SU-DHL-6 (cell line): ENCODE data around the gene MYLK.
"Not testable (repeated sequence)": the region's sequence is repeated elsewhere in the genome, so short reads cannot be mapped to it uniquely, and the experiment has no call there.

Experiments used
- H2AFZ ChIP-seq: fragments of 200-600 bp; sonication (generic); 2 replicates; pipeline ENCODE4 v1.6.1; 2014; ENCODE audit warnings: low read depth, mild to moderate bottlenecking, moderate library complexity, mixed read lengths, antibody characterized with exemption, low read length; ENCODE audit not compliant: severe bottlenecking
- H3F3A ChIP-seq: fragments of 200-600 bp; shearing (Covaris generic); 2 replicates; pipeline ENCODE4 v1.6.0; 2016; ENCODE audit warnings: antibody characterized with exemption, mild to moderate bottlenecking; ENCODE audit not compliant: insufficient read depth
- H3K27ac ChIP-seq: fragments of 200-600 bp; sonication (generic); 2 replicates; pipeline ENCODE4 v1.5.1; 2016; ENCODE audit warnings: low read depth, mild to moderate bottlenecking, low read length, moderate library complexity, mixed read lengths
- H3K27me3 ChIP-seq: fragments of 200-600 bp; sonication (generic), shearing (Covaris generic); 2 replicates; pipeline ENCODE4 v1.6.0; 2014; ENCODE audit warnings: mild to moderate bottlenecking, low read length
- H3K36me3 ChIP-seq: fragments of 200-600 bp; sonication (generic); 2 replicates; pipeline ENCODE4 v1.6.1; 2014; ENCODE audit warnings: mild to moderate bottlenecking, low read length, mixed read lengths
- H3K4me2 ChIP-seq: fragments of 300-600, 200-600 bp; shearing (Covaris generic), sonication (generic); 2 replicates; pipeline ENCODE4 v1.6.0; 2014; ENCODE audit warnings: low read length, low read depth, mild to moderate bottlenecking; ENCODE audit not compliant: poor library complexity, severe bottlenecking
- H3K4me3 ChIP-seq: fragments of 200-600 bp; sonication (generic); 2 replicates; pipeline ENCODE4 v1.5.1; 2014; ENCODE audit warnings: antibody characterized with exemption, low read length, mild to moderate bottlenecking, mixed read lengths; ENCODE audit not compliant: insufficient read depth, poor library complexity, severe bottlenecking
- H3K79me2 ChIP-seq: fragments of 200-600 bp; sonication (generic); 2 replicates; pipeline ENCODE4 v1.6.1; 2014; ENCODE audit warnings: mild to moderate bottlenecking, low read length, moderate library complexity; ENCODE audit not compliant: insufficient read depth
- H3K9ac ChIP-seq: fragments of 200-600 bp; sonication (generic); 2 replicates; pipeline ENCODE4 v1.7.0; 2014; ENCODE audit warnings: mild to moderate bottlenecking, low read length
- H3K9me2 ChIP-seq: fragments of 200-600 bp; sonication (generic); replicated peaks from 2 replicates; pipeline ENCODE4 v1.6.1; 2014; ENCODE audit warnings: low read length; ENCODE audit not compliant: insufficient read depth
- H3K9me3 ChIP-seq: fragments of 200-600 bp; sonication (generic); 2 replicates; pipeline ENCODE4 v1.6.1; 2014; ENCODE audit warnings: low read length, mixed read lengths; ENCODE audit not compliant: insufficient read depth
- H4K20me1 ChIP-seq: fragments of 200-600 bp; sonication (generic); 2 replicates; pipeline ENCODE4 v1.6.1; 2014; ENCODE audit warnings: low read depth, mild to moderate bottlenecking, antibody characterized with exemption, low read length, moderate library complexity, mixed read lengths
- EZH2phosphoT487 ChIP-seq: fragments of 200-600 bp; sonication (generic), shearing (Covaris generic); conservative IDR thresholded peaks from 2 replicates; pipeline ENCODE4 v1.6.1; 2018; ENCODE audit warnings: mild to moderate bottlenecking, antibody characterized with exemption, low read length, moderate library complexity, mixed read lengths
- TF ChIP-seq, protein P1 (sequence below): fragments of 200-600 bp; sonication (generic); IDR thresholded peaks from one replicate; pipeline ENCODE4 v1.5.1; 2017; ENCODE audit warnings: antibody characterized with exemption, mild to moderate bottlenecking, low read length, moderate library complexity; ENCODE audit not compliant: insufficient read depth, poor library complexity, severe bottlenecking

MYLK gene

DNA sequence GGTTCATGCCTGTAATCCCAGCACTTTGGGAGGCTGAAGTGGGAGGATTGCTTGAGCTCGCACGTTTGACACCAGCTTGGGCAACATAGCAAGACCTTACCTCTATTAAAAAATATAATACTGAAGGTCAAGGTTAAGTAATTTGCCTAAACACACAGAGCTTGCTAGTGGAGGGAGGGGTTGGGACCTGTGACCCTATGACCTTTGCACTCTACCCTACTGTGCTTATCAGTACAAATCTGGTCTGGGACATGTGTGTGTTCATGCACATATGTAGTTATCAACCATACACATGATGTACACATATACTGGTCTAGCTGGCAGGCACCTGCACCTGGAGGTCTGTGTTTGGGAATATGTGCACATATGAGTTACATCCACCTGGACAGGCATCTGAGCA lies 181.4 kb downstream of the MYLK start:
- no peaks in the 10 kb centered on the region for H3K36me3 ChIP-seq
- H3K9me2 ChIP-seq, result no peaks in the 10 kb centered on the region
- H3K27ac ChIP-seq, result no peak overlapping the region
- no peaks in the 10 kb centered on the region for H3F3A ChIP-seq
- H3K4me2 ChIP-seq, result no peak overlapping the region
- no peak overlapping the region for H3K9ac ChIP-seq
- no peak overlapping the region for H2AFZ ChIP-seq
- H4K20me1 ChIP-seq, result no peaks in the 10 kb centered on the region
- no peaks in the 10 kb centered on the region for H3K79me2 ChIP-seq
- H3K9me3 ChIP-seq, result no peaks in the 10 kb centered on the region
- H3K4me3 ChIP-seq, result no peak overlapping the region
- TF ChIP-seq, protein P1, sequence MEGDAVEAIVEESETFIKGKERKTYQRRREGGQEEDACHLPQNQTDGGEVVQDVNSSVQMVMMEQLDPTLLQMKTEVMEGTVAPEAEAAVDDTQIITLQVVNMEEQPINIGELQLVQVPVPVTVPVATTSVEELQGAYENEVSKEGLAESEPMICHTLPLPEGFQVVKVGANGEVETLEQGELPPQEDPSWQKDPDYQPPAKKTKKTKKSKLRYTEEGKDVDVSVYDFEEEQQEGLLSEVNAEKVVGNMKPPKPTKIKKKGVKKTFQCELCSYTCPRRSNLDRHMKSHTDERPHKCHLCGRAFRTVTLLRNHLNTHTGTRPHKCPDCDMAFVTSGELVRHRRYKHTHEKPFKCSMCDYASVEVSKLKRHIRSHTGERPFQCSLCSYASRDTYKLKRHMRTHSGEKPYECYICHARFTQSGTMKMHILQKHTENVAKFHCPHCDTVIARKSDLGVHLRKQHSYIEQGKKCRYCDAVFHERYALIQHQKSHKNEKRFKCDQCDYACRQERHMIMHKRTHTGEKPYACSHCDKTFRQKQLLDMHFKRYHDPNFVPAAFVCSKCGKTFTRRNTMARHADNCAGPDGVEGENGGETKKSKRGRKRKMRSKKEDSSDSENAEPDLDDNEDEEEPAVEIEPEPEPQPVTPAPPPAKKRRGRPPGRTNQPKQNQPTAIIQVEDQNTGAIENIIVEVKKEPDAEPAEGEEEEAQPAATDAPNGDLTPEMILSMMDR, result no peak
- no peak for TF ChIP-seq EZH2phosphoT487
- H3K27me3 ChIP-seq, result no peaks in the 10 kb centered on the region

- TF ChIP-seq, protein P1, result peak; percentile 22
- H3K4me3 ChIP-seq, H3K9ac ChIP-seq, H3F3A ChIP-seq, H3K27ac ChIP-seq, H3K27me3 ChIP-seq, H4K20me1 ChIP-seq, H3K9me3 ChIP-seq, H3K79me2 ChIP-seq, H3K9me2 ChIP-seq, H2AFZ ChIP-seq, H3K4me2 ChIP-seq, H3K36me3 ChIP-seq: not testable (repeated sequence)
Observed at GRCh38 chr3:123702057-123702456, 182.1 kb downstream of the MYLK start.

- no peak overlapping the region for H3K4me3 ChIP-seq
- H3K9me3 ChIP-seq, result no peaks in the 10 kb centered on the region
- H4K20me1 ChIP-seq, result no peaks in the 10 kb centered on the region
- no peaks in the 10 kb centered on the region for H3F3A ChIP-seq
- no peaks in the 10 kb centered on the region for H3K79me2 ChIP-seq
- H3K4me2 ChIP-seq, result no peak overlapping the region
- H2AFZ ChIP-seq, result no peak overlapping the region
- no peak overlapping the region for H3K27ac ChIP-seq
- H3K36me3 ChIP-seq, result no peaks in the 10 kb centered on the region
- no peaks in the 10 kb centered on the region for H3K9me2 ChIP-seq
- TF ChIP-seq, protein P1, result no peak
- no peak for TF ChIP-seq EZH2phosphoT487
- no peaks in the 10 kb centered on the region for H3K27me3 ChIP-seq
- H3K9ac ChIP-seq, result no peak overlapping the region
Observed at GRCh38 chr3:123700791-123701722, 183.1 kb downstream of the MYLK start.
